A673 (cell line): ENCODE measurements around the gene OTOA.

ENCODE experiments used
- CTCF ChIP-seq: fragments of 300-800, 200-600 bp; sonication (generic); conservative IDR thresholded peaks from 2 replicates; pipeline ENCODE4 v1.5.1; 2017; ENCODE audit warnings: low read depth, mild to moderate bottlenecking, antibody characterized with exemption, low read length, moderate library complexity, mixed read lengths
- EZH2 ChIP-seq: fragments of 200-600 bp; sonication (generic); IDR thresholded peaks from 2 replicates; pipeline ENCODE4 v1.6.1; 2017; ENCODE audit warnings: borderline replicate concordance, low read depth, mild to moderate bottlenecking, mixed read lengths, antibody characterized with exemption, low read length; ENCODE audit not compliant: poor library complexity, severe bottlenecking

DNA sequence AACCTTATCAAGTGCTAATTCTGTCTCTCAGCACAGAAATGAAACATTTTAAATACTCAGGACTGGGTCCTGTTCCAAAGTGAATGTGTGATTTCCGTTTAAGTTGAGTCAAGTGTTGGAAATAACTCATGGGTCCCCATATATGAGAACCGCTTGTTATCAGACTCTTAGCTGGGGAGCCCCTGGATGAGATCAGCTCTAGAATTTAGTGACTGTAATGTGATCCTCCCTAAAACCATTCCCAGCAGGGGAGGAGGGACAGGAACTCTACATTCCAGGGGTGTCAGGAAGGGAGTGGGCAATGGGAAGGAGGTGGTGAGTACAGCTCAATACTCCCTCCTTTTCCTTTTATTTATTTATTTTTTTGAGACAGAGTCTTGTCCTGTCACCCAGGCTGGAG lies 37.5 kb downstream of the OTOA start:
- TF ChIP-seq CTCF = no peak
- TF ChIP-seq EZH2 = no peak
